HCT116 (cell line): ENCODE data around the gene TENT5A. TPM values are rescaled to one million over a fixed set of nuclear protein-coding genes. Genes with fewer than 3 reads are reported as not detected.

ENCODE experiments used
- ATAC-seq: fragments of 200-7000 bp; cut with Tn5 transposase; 2 replicates; pipeline ENCODE4 v1.9.1; 2020; ENCODE audit warnings: mild to moderate bottlenecking, moderate library complexity
- BruUV-seq: library from RNA; stranded (reverse); fragments of 400-500 nt; replicated peaks from 2 replicates; lab custom pipeline; 2021; lab: Mats Ljungman, UMichigan
- CTCF ChIA-PET: fragments of 300-600 bp; sonication (Branson Sonifier 250); formaldehyde crosslinking; loops from one replicate; lab custom pipeline; 2021; ENCODE audit warnings: antibody characterized with exemption; lab: Charles Lee
- POLR2A ChIA-PET: fragments of 300-600, 350-600 bp; sonication (Branson Sonifier 250); formaldehyde crosslinking; loops from one replicate; lab custom pipeline; 2021; ENCODE audit warnings: antibody characterized with exemption; lab: Charles Lee
- RAD21 ChIA-PET, 2 experiments: fragments of 300-600 bp; sonication (Branson Sonifier 250); formaldehyde crosslinking; loops; one replicate each; lab custom pipeline; 2023; ENCODE audit warnings: low total read pairs in 2 of 2; ENCODE audit not compliant: uncharacterized antibody in 2 of 2, unreplicated experiment in 2 of 2, low non-redundant PET in 1 of 2; lab: Charles Lee
- DNase-seq: peaks from one replicate; pipeline ENCODE4 v3.0.0-alpha.2; 2010; ENCODE audit warnings: low read depth, low spot score
- H2AFZ ChIP-seq: fragments of 200-600 bp; shearing (Covaris generic), sonication (generic); 2 replicates; pipeline ENCODE4 v1.6.1; 2017; ENCODE audit warnings: low read depth, mixed run types, mixed read lengths, antibody characterized with exemption, low read length; ENCODE audit not compliant: poor library complexity, severe bottlenecking
- H3K27ac ChIP-seq: 2 replicates; pipeline ENCODE4 v1.5.1; 2012; ENCODE audit warnings: low read depth, low read length
- H3K27me3 ChIP-seq: fragments of 200-600 bp; sonication (generic); 2 replicates; pipeline ENCODE4 v1.6.1; 2016; ENCODE audit warnings: mixed run types, low read length, mixed read lengths; ENCODE audit not compliant: insufficient read depth
- H3K36me3 ChIP-seq, 2 experiments: fragments of 200-500 bp in 1 of 2; fragments of 200-600 bp in 1 of 2; sonication (Bioruptor generic) in 1 of 2; sonication (generic) in 1 of 2; 2 replicates each; pipeline versions ENCODE4 v1.5.1 to v1.6.1; 2014 to 2016; ENCODE audit warnings: low read length in 2 of 2, inconsistent platforms in 1 of 2, mixed read lengths in 1 of 2, mixed run types in 1 of 2; ENCODE audit not compliant: insufficient read depth in 2 of 2, control insufficient read depth in 1 of 2
- H3K4me1 ChIP-seq, 2 experiments: fragments of 200-600 bp in 1 of 2; sonication (generic) in 1 of 2; 2 replicates each; pipeline versions ENCODE4 v1.5.1 to v1.6.1; 2012 to 2017; ENCODE audit warnings: low read length in 2 of 2, inconsistent platforms in 1 of 2, mild to moderate bottlenecking in 1 of 2, mixed read lengths in 1 of 2, mixed run types in 1 of 2, moderate library complexity in 1 of 2; ENCODE audit not compliant: insufficient read depth in 2 of 2, control insufficient read depth in 1 of 2
- H3K4me2 ChIP-seq: fragments of 200-600 bp; sonication (generic); 2 replicates; pipeline ENCODE4 v1.6.1; 2017; ENCODE audit warnings: mixed run types, low read length, mixed read lengths
- H3K4me3 ChIP-seq, 2 experiments: fragments of 200-600 bp in 1 of 2; sonication (generic) in 1 of 2; replicated peaks in 1 of 2; 2 replicates each; pipeline ENCODE4 v1.5.1; 2011 to 2016; ENCODE audit warnings: low read length in 2 of 2, control low read depth in 1 of 2, low read depth in 1 of 2, mild to moderate bottlenecking in 1 of 2, mixed read lengths in 1 of 2, mixed run types in 1 of 2
- H3K79me2 ChIP-seq: fragments of 200-600 bp; sonication (generic); 2 replicates; pipeline ENCODE4 v1.6.1; 2017; ENCODE audit warnings: mild to moderate bottlenecking, mixed run types, low read length, moderate library complexity, mixed read lengths; ENCODE audit not compliant: insufficient read depth
- H3K9ac ChIP-seq: fragments of 200-600 bp; sonication (generic); 2 replicates; pipeline ENCODE4 v1.6.1; 2016; ENCODE audit warnings: low read length, mixed read lengths
- H3K9me2 ChIP-seq: fragments of 200-600 bp; sonication (generic), shearing (Covaris generic); 2 replicates; pipeline ENCODE4 v1.6.1; 2017; ENCODE audit warnings: mixed run types, mild to moderate bottlenecking, moderate library complexity; ENCODE audit not compliant: insufficient read depth
- H3K9me3 ChIP-seq, 2 experiments: fragments of 200-500 bp in 1 of 2; fragments of 200-600 bp in 1 of 2; sonication (Bioruptor generic) in 1 of 2; sonication (generic) in 1 of 2; 2 replicates each; pipeline ENCODE4 v1.6.1; 2014 to 2017; ENCODE audit warnings: low read length in 2 of 2, mixed read lengths in 2 of 2, inconsistent platforms in 1 of 2, low read depth in 1 of 2, mild to moderate bottlenecking in 1 of 2, mixed run types in 1 of 2, moderate library complexity in 1 of 2; ENCODE audit not compliant: control insufficient read depth in 1 of 2, insufficient read depth in 1 of 2
- H4K20me1 ChIP-seq: fragments of 200-600 bp; sonication (generic), shearing (Covaris generic); 2 replicates; pipeline ENCODE4 v1.6.1; 2017; ENCODE audit warnings: mixed run types, mild to moderate bottlenecking, moderate library complexity; ENCODE audit not compliant: insufficient read depth
- CBX3 ChIP-seq: IDR thresholded peaks from 2 replicates; pipeline ENCODE4 v1.6.1; 2012; ENCODE audit warnings: low read depth
- CEBPB ChIP-seq: IDR thresholded peaks from 2 replicates; pipeline ENCODE4 v1.6.1; 2012; ENCODE audit warnings: low read depth
- CTCF ChIP-seq, 3 experiments: fragments of 200-600 bp in 1 of 3; sonication (generic) in 1 of 3; IDR thresholded peaks in 2 of 3; conservative IDR thresholded peaks in 1 of 3; 2 replicates each; pipeline ENCODE4 v1.5.1; 2012 to 2017; ENCODE audit warnings: low read depth in 2 of 3, low read length in 2 of 3, antibody characterized with exemption in 1 of 3, borderline replicate concordance in 1 of 3, control low read depth in 1 of 3, mild to moderate bottlenecking in 1 of 3, mixed read lengths in 1 of 3, mixed run types in 1 of 3, moderate library complexity in 1 of 3; ENCODE audit not compliant: insufficient read depth in 1 of 3
- ELF1 ChIP-seq: IDR thresholded peaks from 2 replicates; pipeline ENCODE4 v1.6.1; 2012; ENCODE audit warnings: low read depth, borderline replicate concordance
- EZH2phosphoT487 ChIP-seq: fragments of 200-600 bp; IDR thresholded peaks from 2 replicates; pipeline ENCODE4 v1.6.1; 2018; ENCODE audit warnings: antibody characterized with exemption, borderline replicate concordance
- JUND ChIP-seq: IDR thresholded peaks from 2 replicates; pipeline ENCODE4 v1.6.1; 2012
- MAX ChIP-seq: IDR thresholded peaks from 2 replicates; pipeline ENCODE4 v1.6.1; 2012
- POLR2A ChIP-seq: IDR thresholded peaks from 2 replicates; pipeline ENCODE4 v1.7.0; 2011; ENCODE audit warnings: borderline replicate concordance; ENCODE audit not compliant: insufficient read depth, insufficient read length; ENCODE audit errors: extremely low read depth
- POLR2AphosphoS5 ChIP-seq: IDR thresholded peaks from 2 replicates; pipeline ENCODE4 v1.6.1; 2011; ENCODE audit warnings: mild to moderate bottlenecking, low read depth, low read length, moderate library complexity
- RAD21 ChIP-seq: IDR thresholded peaks from 2 replicates; pipeline ENCODE4 v1.6.1; 2012; ENCODE audit warnings: low read depth, mild to moderate bottlenecking
- REST ChIP-seq: IDR thresholded peaks from 2 replicates; pipeline ENCODE4 v1.6.1; 2012; ENCODE audit warnings: low read depth
- SIN3A ChIP-seq: IDR thresholded peaks from 2 replicates; pipeline ENCODE4 v1.6.1; 2012; ENCODE audit warnings: low read depth
- SP1 ChIP-seq: IDR thresholded peaks from 2 replicates; pipeline ENCODE4 v1.6.1; 2012; ENCODE audit warnings: low read depth
- SRF ChIP-seq: IDR thresholded peaks from 2 replicates; pipeline ENCODE4 v1.6.1; 2012; ENCODE audit warnings: low read depth
- TCF7L2 ChIP-seq: IDR thresholded peaks from 2 replicates; pipeline ENCODE4 v1.7.0; 2011; ENCODE audit warnings: borderline replicate concordance, inconsistent platforms; ENCODE audit not compliant: insufficient read depth, insufficient read length; ENCODE audit errors: extremely low read depth
- ZBTB33 ChIP-seq: IDR thresholded peaks from 2 replicates; pipeline ENCODE4 v1.6.1; 2011; ENCODE audit warnings: mild to moderate bottlenecking, low read length, moderate library complexity; ENCODE audit not compliant: insufficient replicate concordance; ENCODE audit errors: extremely low read depth
- ZFX ChIP-seq: fragments of 450-650 bp; IDR thresholded peaks from 2 replicates; pipeline ENCODE4 v1.6.1; 2017
- intact Hi-C: fragments of 100-400 bp; cut with micrococcal nuclease; formaldehyde crosslinking; loops from 2 replicates; pipeline ENCODE4 v1.10.0; 2022
- total RNA-seq: library from RNA; stranded (reverse); gene quantifications from one replicate; pipeline ENCODE4 v1.2.1, GENCODE V29; 2021; ENCODE audit not compliant: unreplicated experiment
- TF ChIP-seq, protein P1 (sequence below): IDR thresholded peaks from 2 replicates; pipeline ENCODE4 v1.6.1; 2012

TENT5A gene
- total RNA-seq, 1 experiment from 2014 or later, result 11.2 TPM

DNA sequence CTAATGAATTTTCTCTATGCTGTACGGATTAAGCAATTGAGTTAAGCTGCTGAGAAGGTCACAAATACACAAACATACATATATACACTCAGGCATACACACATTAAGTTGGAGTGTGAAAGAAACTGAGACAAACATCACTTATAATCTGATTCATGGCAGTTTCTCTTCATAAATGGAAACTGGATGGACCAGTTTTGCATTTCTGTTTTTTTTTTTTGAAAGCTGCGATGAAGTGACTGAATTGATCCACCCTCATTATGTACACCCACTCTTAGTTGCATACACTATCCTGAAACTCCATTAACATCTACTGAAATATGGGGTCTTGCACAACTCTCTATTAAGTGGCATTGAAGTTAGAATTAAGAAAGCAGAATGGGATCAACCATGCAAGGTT lies 32.9 kb upstream of the TENT5A start:
- ChIA-PET POLR2A (no interaction called here), CTCF (no interaction called here), RAD21 (no interaction called here)
- BruUV-seq, result no TSS peak
- Histone ChIP-seq H3K9me2 (no peaks in the 10 kb centered on the region), H3K4me3 (no peak overlapping the region), H2AFZ (no peak overlapping the region), H3K9ac (no peak overlapping the region), H3K36me3 (no peaks in the 10 kb centered on the region), H3K79me2 (no peaks in the 10 kb centered on the region), H3K4me2 (no peak overlapping the region), H4K20me1 (no peaks in the 10 kb centered on the region), H3K9me3 (no peaks in the 10 kb centered on the region), H3K27ac (no peak overlapping the region), H3K27me3 (no peaks in the 10 kb centered on the region), H3K4me1 (peaks cover 0 to 3% of the 10 kb centered on the region in 2 experiments; a peak in 1 of 4 replicates)
- TF ChIP-seq CBX3 (no peak), REST (no peak), SRF (no peak), CTCF (IDR thresholded peaks at IDR 0.05 in 2 of 3, conservative IDR thresholded peaks at IDR 0.05 in 1 of 3; ENCODE audit: borderline replicate concordance in 1 of 3, insufficient read depth in 1 of 3, low read depth in 2 of 3, low read length in 2 of 3) (no peak), JUND (no peak), ZFX (no peak), MAX (no peak), EZH2phosphoT487 (no peak), TCF7L2 (no peak), CEBPB (no peak), SP1 (no peak), POLR2A (no peak), ZBTB33 (no peak), RAD21 (no peak), POLR2AphosphoS5 (no peak), ELF1 (no peak), SIN3A (no peak)
- TF ChIP-seq, protein P1, sequence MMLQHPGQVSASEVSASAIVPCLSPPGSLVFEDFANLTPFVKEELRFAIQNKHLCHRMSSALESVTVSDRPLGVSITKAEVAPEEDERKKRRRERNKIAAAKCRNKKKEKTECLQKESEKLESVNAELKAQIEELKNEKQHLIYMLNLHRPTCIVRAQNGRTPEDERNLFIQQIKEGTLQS, result no peak
- no peak for ATAC-seq
- no peak for DNase-seq
- intact Hi-C loops, result no loop called here
